HG02938 (cell line): ENCODE measurements around the gene ATRIP.

ENCODE experiments used
- ATAC-seq: cut with Tn5 transposase; IDR thresholded peaks from one replicate; pipeline ENCODE4 v1.9.1; 2021; ENCODE audit warnings: mild to moderate bottlenecking, moderate library complexity; ENCODE audit not compliant: unreplicated experiment

ATRIP gene

GRCh38 chr3:48423241-48423882 is 23.2 kb upstream of the ATRIP start:
- no peak for ATAC-seq

GRCh38 chr3:48423883-48424695 is 22.4 kb upstream of the ATRIP start:
- no peak for ATAC-seq

- ATAC-seq = no peak
These were observed 21.2 kb upstream of the ATRIP start for GRCh38 chr3:48425281-48425812.

- no peak for ATAC-seq
These were observed 20.1 kb upstream of the ATRIP start for GRCh38 chr3:48426401-48426909.

- no peak for ATAC-seq
These were observed 19.4 kb upstream of the ATRIP start for GRCh38 chr3:48426944-48427629.

- no peak for ATAC-seq
These were observed 18.9 kb upstream of the ATRIP start for GRCh38 chr3:48427630-48427962.

- ATAC-seq = no peak
These were observed 18.4 kb upstream of the ATRIP start for GRCh38 chr3:48428088-48428571.

GRCh38 chr3:48428572-48429316 is 17.8 kb upstream of the ATRIP start:
- ATAC-seq = no peak

- ATAC-seq = no peak
These were observed 17.1 kb upstream of the ATRIP start for GRCh38 chr3:48429317-48429959.

- ATAC-seq = no peak
These were observed 16.4 kb upstream of the ATRIP start, which contains the start of gene PLXNB1 for GRCh38 chr3:48429960-48430707. Gene PLXNB1 (minus strand): TSS chr3:48430086. CDS start chr3:48424611, 5,475 bp downstream.

GRCh38 chr3:48430708-48431101 is 15.8 kb upstream of the ATRIP start:
- no peak for ATAC-seq

- no peak for ATAC-seq
These were observed 15.1 kb upstream of the ATRIP start for GRCh38 chr3:48431224-48432029.

GRCh38 chr3:48432411-48433371 is 13.8 kb upstream of the ATRIP start:
- ATAC-seq = no peak

- ATAC-seq = no peak
These were observed 12.9 kb upstream of the ATRIP start for GRCh38 chr3:48433472-48434118.

- ATAC-seq = no peak
These were observed 11.8 kb upstream of the ATRIP start for GRCh38 chr3:48434591-48435222.

- no peak for ATAC-seq
These were observed 11.3 kb upstream of the ATRIP start for GRCh38 chr3:48435223-48435595.
